Small intestine (tissue), 7 donors: ENCODE data around the gene PPARGC1A. TPM values are rescaled to one million over a fixed set of nuclear protein-coding genes. Genes with fewer than 3 reads are reported as not detected.

Experiments
- DNase-seq, 2 donors: peaks; one replicate each; pipeline versions ENCODE4 v3.0.0 to v3.0.0-alpha.2; 2013
- FAIRE-seq: peaks from 2 replicates; lab custom pipeline; 2012; peaks lifted over from hg19 to GRCh38; lab: Jason Lieb, UNC
- H3K27ac ChIP-seq, 3 donors: one replicate each; pipeline ENCODE4 v1.5.1; 2013; ENCODE audit warnings: low read length in 2 of 3, mild to moderate bottlenecking in 2 of 3, control low read depth in 1 of 3, inconsistent platforms in 1 of 3, low read depth in 1 of 3, moderate library complexity in 1 of 3
- H3K27me3 ChIP-seq, 3 donors: one replicate each; pipeline ENCODE4 v1.6.1; 2013; ENCODE audit warnings: low read length in 3 of 3, inconsistent platforms in 1 of 3; ENCODE audit not compliant: control insufficient read depth in 3 of 3, insufficient read depth in 3 of 3
- H3K36me3 ChIP-seq, 3 donors: one replicate each; pipeline ENCODE4 v1.6.1; 2013; ENCODE audit warnings: low read length in 3 of 3, inconsistent platforms in 1 of 3, low read depth in 1 of 3, mild to moderate bottlenecking in 1 of 3, moderate library complexity in 1 of 3; ENCODE audit not compliant: control insufficient read depth in 3 of 3, insufficient read depth in 2 of 3
- H3K4me1 ChIP-seq, 3 donors: one replicate each; pipeline ENCODE4 v1.6.1; 2013; ENCODE audit warnings: low read length in 2 of 3, inconsistent platforms in 1 of 3, low read depth in 1 of 3, mild to moderate bottlenecking in 1 of 3, moderate library complexity in 1 of 3; ENCODE audit not compliant: control insufficient read depth in 3 of 3, insufficient read depth in 2 of 3
- H3K4me3 ChIP-seq, 3 donors: one replicate each; pipeline ENCODE4 v1.5.1; 2013; ENCODE audit warnings: low read length in 3 of 3, control low read depth in 1 of 3, inconsistent platforms in 1 of 3, low read depth in 1 of 3, mild to moderate bottlenecking in 1 of 3, moderate library complexity in 1 of 3
- H3K9me3 ChIP-seq, 2 donors: one replicate each; pipeline ENCODE4 v1.6.1; 2013; ENCODE audit warnings: low read depth in 1 of 2, low read length in 1 of 2; ENCODE audit not compliant: control insufficient read depth in 2 of 2, insufficient read depth in 1 of 2
- WGBS, 3 donors: extraction: QIAGEN DNeasy Blood & Tissue Kit; methylation state at CpG; one replicate each; pipeline ENCODE4 v1.1.7; 2013; 5-methylcytosine and 5-hydroxymethylcytosine counted together
- polyA plus RNA-seq, 4 donors: library from polyadenylated mRNA; stranded (reverse) in 3 of 4; unstranded in 1 of 4; fragments of 200-250 nt in 3 of 4; fragments of 120-200 nt in 1 of 4; gene quantifications; one replicate each; pipeline versions ENCODE4 v1.2.1 to v1.2.3, GENCODE V29; 2013
- donor health status: healthy with polysubstance abuse.
- donor health status: control.
- donor health status: control.
- donor health status: Bipolar disorder and iron deficiency.
- donor health status: healthy.

PPARGC1A gene
- polyA plus RNA-seq, 4 donors, result 2.6 to 8.1 (median 5.1) TPM

DNA sequence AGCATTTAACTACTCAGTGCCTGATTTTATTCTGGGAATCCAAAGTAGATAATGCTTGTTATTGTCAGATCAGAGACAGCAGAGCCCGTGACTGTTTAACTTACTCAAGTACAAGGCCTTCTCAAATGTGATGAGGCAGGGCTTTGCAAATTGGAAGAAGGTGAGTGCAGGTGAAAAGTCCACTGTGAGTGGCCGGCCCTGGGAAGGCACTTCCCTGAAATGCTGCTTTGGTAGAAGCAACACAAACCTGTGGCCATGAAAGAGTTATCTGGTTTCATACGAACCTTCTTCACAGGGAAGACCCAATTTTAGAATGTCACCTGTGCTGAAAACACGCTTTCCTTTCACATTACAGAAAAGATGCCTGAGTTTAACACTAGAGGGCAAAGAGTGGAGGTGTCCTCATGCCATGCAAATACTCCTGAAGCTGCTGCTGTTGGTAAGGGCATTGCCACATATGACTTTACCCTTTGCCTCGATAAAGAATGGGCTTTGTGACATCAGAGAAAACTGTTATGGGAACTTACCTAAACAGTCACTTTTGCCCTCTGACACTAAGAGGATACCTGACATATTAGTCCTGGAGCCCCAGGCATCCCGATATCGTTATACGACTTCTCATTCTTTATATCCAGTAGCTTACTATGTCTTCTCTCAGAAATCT is 8.0 kb downstream of the PPARGC1A start:
- Histone ChIP-seq H3K4me3 (no peak overlapping the region), H3K9me3 (no peaks in the 10 kb centered on the region), H3K4me1 (no peaks in the 10 kb centered on the region), H3K36me3 (no peaks in the 10 kb centered on the region), H3K27ac (no peak overlapping the region), H3K27me3 (no peaks in the 10 kb centered on the region)
- WGBS, 3 donors, result 56 to 80% (median 61%) methylated on average over 8 of the region's 8 CpGs
- DNase-seq (peak; percentile 27 to 37), FAIRE-seq (no peak)

DNA sequence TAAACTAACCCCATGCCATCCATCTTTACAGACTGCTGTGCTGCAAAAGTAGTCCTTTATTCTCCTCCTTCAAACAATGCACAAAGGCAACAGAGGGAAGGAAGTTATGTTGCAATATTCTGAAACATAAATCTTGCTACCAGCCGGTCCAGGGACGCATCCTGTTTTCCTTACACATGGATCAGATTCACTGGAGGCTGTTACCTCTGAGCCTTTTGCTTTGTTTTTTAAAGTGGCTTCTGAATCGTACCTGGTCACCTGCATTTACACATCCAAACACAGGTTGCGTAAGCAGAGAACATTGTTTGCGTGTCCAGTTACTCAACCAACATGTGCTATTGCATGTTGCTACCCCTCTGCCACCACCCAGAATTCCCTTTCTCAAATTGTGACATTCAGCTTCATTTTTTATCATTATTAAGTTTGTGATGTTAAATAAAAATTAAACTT is 8.8 kb downstream of the PPARGC1A start:
- H3K36me3 ChIP-seq, result no peaks in the 10 kb centered on the region
- H3K9me3 ChIP-seq, result no peaks in the 10 kb centered on the region
- H3K27ac ChIP-seq, result no peak overlapping the region
- H3K4me3 ChIP-seq, result no peak overlapping the region
- H3K27me3 ChIP-seq, result no peaks in the 10 kb centered on the region
- DNase-seq (peak in 1 of 2 donors; percentile 7), FAIRE-seq (no peak)
- WGBS, 3 donors, result 61 to 74% (median 73%) methylated on average over 5 of the region's 5 CpGs
- peaks cover 0 to 6% (median 2%) of the 10 kb centered on the region in 3 donors for H3K4me1 ChIP-seq

DNA sequence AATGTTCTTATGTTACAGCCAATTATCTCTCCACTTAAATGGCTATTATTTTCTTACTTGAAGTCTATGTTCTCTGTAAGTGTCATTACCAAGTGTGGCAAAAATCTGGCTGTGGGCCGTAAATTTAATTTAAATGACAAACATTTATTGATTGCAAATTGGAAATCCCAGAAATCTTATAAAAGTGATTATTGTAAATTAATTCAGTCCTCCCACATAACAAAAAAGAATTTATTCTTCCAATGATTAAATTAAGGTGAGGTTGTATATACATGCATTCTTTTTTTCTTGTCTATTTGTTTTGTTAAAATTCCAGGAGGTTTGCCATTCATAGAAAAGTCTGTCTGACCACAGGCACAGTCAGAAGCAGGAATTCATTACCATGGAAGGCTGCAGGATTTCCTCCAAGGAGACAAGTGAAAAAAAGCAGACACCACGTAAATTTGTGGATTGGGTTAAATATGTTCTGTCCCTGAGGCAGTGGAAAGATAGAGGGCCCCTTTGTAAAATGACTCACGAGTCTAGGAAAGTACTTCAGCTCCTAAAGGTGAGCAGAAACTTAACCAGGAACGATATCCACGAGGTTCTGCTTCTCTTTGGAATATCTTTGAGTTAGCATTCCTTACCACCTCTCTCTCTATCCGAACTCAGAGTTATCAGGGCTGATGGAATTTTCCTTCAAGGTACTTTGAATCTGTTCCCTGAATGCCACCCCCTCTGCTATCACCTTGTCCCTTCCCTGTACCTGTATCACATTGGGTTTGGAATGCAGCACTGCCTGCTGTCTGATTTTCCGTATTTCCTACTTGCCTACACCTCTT is 10.7 kb downstream of the PPARGC1A start:
- no peak overlapping the region for H3K4me3 ChIP-seq
- DNase-seq, result no peak
- no peaks in the 10 kb centered on the region for H3K36me3 ChIP-seq
- peaks cover 0 to 18% (median 2%) of the 10 kb centered on the region in 3 donors for H3K4me1 ChIP-seq
- H3K27me3 ChIP-seq, result no peaks in the 10 kb centered on the region
- H3K27ac ChIP-seq, result no peak overlapping the region
- WGBS, 3 donors, result 66 to 69% (median 66%) methylated on average over 7 of the region's 7 CpGs
- H3K9me3 ChIP-seq, result no peaks in the 10 kb centered on the region
- no peak for FAIRE-seq

DNA sequence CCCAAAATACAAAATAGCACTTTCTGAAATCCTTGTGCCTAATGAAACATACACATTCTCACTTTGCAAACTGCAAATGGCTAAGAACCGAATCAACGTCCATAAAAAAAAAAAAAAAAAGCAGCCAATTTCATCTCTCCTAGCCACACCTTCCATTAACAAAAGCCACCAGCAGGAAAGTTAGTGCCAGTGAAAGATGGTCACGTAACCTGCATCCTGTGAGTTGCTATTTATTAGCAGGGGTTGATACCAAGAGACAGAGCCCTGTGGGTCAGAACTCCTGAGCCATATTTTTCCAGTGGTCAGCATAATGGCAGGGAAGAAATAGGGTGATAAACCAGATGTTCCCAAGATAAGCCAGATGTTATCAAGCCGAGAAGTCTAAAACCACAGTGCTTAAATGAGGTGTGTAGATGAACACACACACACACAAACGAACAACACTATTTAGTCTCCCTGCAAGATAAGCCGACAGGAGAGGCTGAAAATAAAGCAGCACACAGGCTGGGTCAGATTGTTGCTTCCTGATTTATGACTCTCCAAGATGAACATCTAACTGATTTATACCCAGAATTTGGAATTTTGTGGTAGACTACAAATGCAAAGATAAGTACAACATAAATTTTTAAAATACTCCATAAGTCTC is 11.5 kb downstream of the PPARGC1A start:
- no peak overlapping the region for H3K27ac ChIP-seq
- no peak for FAIRE-seq
- no peaks in the 10 kb centered on the region for H3K9me3 ChIP-seq
- no peaks in the 10 kb centered on the region for H3K27me3 ChIP-seq
- H3K4me1 ChIP-seq, result peaks cover 0 to 22% (median 4%) of the 10 kb centered on the region in 3 donors
- no peaks in the 10 kb centered on the region for H3K36me3 ChIP-seq
- WGBS, 3 donors, result 21 to 52% (median 32%) methylated on average over 6 of the region's 6 CpGs
- peak in 1 of 2 donors; percentile 9 for DNase-seq
- no peak overlapping the region for H3K4me3 ChIP-seq

DNA sequence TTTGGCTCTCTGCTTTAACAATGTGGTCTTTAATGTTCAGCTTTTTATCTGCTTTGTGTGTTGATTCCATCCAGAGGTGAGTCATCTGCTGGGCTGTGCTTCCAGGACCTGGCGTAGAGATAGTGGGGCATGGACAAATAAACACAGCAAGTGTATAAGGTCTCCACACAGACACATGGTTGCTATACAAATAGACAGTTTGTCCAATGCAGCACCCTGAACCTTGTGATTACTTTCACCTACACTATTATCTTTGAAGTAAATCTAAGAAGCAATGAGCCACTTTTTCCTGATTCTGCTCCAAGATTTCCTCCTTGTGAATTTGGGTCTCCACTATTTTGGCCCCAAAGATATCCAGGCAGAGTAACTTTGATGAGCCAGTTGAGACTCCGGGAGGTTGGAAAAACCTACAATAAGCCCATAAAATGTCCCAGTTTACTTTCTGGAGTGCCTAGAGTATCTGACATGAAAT is 12.1 kb downstream of the PPARGC1A start:
- Histone ChIP-seq H3K27me3 (no peaks in the 10 kb centered on the region), H3K4me1 (peaks cover 0 to 22% (median 4%) of the 10 kb centered on the region in 3 donors), H3K9me3 (no peaks in the 10 kb centered on the region), H3K4me3 (no peak overlapping the region), H3K27ac (peak overlapping the region in 1 of 3 donors; percentile 1), H3K36me3 (no peaks in the 10 kb centered on the region)
- peak; percentile 66 to 77 for DNase-seq
- 25 to 65% (median 52%) methylated on average over 2 of the region's 2 CpGs for WGBS, 3 donors
- FAIRE-seq, result no peak

DNA sequence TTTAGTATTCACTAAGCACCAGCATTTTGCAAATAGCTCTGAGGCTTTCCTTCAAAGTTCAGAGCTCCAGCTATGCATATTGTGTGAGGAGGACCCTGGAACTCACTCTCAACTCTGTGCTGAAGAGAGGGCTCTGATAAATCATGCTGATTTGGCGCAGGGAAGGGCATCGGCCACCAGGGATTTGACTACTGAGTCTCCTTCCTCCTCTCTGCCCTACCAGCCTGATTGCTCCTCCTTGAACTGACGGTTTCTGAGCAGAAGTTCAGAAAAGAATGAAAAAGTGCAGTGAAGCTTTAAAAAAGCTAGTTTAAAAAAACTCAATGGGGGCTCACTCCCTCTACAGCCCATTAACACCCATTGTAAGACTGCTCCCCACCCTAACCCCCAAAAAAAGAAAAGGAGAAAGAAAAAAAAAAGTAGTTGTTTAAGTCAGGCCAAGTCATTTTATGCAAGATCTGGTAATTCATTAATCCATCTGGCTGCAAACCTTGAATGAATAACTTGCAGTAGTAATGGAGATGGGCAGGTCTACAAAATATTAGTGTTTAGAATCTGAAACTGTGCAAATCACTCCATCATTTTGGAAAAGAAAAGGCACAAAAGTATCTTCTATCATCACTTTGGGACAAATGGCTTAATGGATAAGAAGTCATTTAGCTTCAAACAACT is 13.3 kb downstream of the PPARGC1A start:
- DNase-seq (peak in 1 of 2 donors; percentile 18), FAIRE-seq (no peak)
- H3K9me3 ChIP-seq, result no peaks in the 10 kb centered on the region
- no peaks in the 10 kb centered on the region for H3K36me3 ChIP-seq
- H3K27ac ChIP-seq, result no peak overlapping the region
- WGBS, 3 donors, result 46 to 75% (median 54%) methylated on average over 3 of the region's 3 CpGs
- peaks cover 0 to 22% (median 4%) of the 10 kb centered on the region in 3 donors for H3K4me1 ChIP-seq
- no peaks in the 10 kb centered on the region for H3K27me3 ChIP-seq
- H3K4me3 ChIP-seq, result no peak overlapping the region

DNA sequence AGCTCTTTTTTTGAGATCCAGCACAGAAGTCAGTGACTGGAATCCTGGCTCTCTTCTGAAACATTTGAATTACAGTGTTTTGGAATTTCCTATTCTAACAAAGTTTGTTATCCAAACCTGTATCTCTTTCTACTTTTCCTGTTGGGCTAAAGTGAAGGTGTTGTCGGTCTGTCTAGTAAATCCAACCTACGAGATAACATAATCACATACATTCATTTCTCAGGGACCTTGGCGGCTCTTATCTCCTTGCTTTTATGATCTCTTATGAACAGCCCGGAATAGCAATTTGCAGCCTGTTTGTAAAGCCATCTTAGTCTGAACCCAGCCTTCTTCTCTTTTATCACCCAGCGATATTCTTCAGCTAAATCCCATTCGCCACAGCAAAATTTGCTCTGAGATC is 14.5 kb downstream of the PPARGC1A start:
- DNase-seq, result peak; percentile 67 to 83
- Histone ChIP-seq H3K27me3 (no peaks in the 10 kb centered on the region), H3K27ac (no peak overlapping the region), H3K4me3 (no peak overlapping the region), H3K4me1 (peaks cover 0 to 22% (median 4%) of the 10 kb centered on the region in 3 donors), H3K9me3 (no peaks in the 10 kb centered on the region), H3K36me3 (no peaks in the 10 kb centered on the region)
- no peak for FAIRE-seq
- WGBS, 3 donors, result 16 to 55% (median 34%) methylated on average over 6 of the region's 6 CpGs

DNA sequence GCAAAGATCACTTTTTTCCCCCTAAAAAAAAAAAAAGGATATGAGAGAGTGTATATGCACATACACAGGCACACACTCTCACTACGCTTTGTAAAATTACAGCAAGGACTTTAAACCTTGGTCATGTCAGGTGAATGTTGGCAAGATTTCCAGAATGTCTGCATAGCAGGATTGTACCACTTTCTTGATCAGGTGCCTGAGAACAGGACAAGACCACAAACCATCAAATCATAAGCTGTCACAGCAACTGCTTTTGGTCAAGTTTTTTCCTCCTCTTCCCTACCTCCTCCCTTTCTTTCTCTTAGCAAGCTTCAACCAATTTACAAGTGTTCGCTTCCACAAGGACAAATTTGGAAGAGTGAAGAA is 15.3 kb downstream of the PPARGC1A start:
- Histone ChIP-seq H3K9me3 (no peaks in the 10 kb centered on the region), H3K4me3 (no peak overlapping the region), H3K27me3 (no peaks in the 10 kb centered on the region), H3K27ac (no peak overlapping the region), H3K36me3 (no peaks in the 10 kb centered on the region), H3K4me1 (peaks cover 0 to 22% (median 4%) of the 10 kb centered on the region in 3 donors)
- 28 to 65% (median 33%) methylated on average over 2 of the region's 2 CpGs for WGBS, 3 donors
- DNase-seq, result peak; percentile 67 to 83
- FAIRE-seq, result no peak
